Measurements from ENCODE around the gene CACNA1I. TPM values are rescaled to one million over a fixed set of nuclear protein-coding genes. Genes with fewer than 3 reads are reported as not detected.

CACNA1I gene
- total RNA-seq, 1 experiment from 2014 or later = 2.1 TPM

DNA sequence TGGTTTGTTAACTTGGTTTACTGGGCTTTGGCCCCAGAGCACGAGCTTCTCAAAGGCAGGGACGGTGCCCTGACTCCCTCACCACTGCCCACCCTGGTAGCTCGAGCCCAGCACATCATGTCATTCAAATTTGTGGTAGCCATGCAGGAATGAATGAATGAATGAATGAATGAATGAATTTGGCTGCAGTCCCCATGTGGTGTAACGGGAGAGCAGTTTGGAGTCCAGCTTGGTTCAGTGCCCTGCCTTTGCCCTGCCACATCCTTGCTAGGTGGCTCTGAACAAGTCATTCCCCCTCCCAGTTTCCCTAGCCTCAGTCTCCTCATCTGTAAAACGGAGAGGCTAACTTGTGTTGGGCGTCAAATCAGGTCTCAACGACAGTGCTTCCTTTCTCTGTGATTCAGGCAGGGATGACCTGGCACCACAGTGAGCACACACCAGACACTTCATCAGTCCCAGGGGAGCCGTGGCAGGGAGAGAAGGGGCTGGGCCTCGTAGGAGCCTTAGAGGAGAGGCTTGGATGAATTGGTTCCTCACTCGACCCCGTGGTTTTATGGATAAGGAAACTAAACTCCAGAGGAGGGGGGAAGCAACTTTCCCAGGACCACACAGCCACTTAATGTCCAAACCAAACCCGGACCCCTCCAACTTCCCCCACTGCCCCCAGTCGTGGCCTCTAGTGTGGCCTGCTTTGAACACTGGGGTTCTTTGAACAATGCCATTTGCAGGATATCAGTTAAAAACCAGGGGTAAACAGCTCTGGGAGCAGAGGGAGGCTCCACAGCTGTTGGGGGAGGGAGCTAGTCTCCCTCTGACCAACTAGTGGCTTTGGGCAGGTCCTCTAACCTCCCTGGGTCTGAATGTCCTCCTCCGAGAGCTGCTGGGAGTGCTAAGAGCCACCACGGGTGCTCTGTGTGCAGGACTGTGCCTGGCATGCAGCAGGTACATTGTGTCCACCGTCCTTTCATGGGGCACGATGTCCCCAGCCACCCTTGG is 86.2 kb downstream of the CACNA1I start:
- CTCF ChIA-PET = interaction anchor here (1.0 to 2.8 kb wide), 5 partner anchors 31 to 151 kb away, joined by 3 to 15 read pairs (median 4); no protein-coding TSS in a partner anchor
- POLR2A ChIA-PET = no interaction called here
- no peaks in the 10 kb centered on the region for H3K9me3 Mint-ChIP-seq
- H3K36me3 Mint-ChIP-seq = no peaks in the 10 kb centered on the region
- TF ChIP-seq NR1H2 (CRISPR knock-in tag; IDR thresholded peaks at IDR 0.05) (no peak), TCF7 (CRISPR knock-in tag; IDR thresholded peaks at IDR 0.05; ENCODE audit: low read depth) (no peak), TP53 (CRISPR knock-in tag; IDR thresholded peaks at IDR 0.05) (no peak), ZNF232 (CRISPR knock-in tag; IDR thresholded peaks at IDR 0.05) (no peak)
- TF ChIP-seq, protein P1, sequence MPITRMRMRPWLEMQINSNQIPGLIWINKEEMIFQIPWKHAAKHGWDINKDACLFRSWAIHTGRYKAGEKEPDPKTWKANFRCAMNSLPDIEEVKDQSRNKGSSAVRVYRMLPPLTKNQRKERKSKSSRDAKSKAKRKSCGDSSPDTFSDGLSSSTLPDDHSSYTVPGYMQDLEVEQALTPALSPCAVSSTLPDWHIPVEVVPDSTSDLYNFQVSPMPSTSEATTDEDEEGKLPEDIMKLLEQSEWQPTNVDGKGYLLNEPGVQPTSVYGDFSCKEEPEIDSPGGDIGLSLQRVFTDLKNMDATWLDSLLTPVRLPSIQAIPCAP (CRISPR knock-in tag; IDR thresholded peaks at IDR 0.05) = no peak
- TF ChIP-seq, protein P2, sequence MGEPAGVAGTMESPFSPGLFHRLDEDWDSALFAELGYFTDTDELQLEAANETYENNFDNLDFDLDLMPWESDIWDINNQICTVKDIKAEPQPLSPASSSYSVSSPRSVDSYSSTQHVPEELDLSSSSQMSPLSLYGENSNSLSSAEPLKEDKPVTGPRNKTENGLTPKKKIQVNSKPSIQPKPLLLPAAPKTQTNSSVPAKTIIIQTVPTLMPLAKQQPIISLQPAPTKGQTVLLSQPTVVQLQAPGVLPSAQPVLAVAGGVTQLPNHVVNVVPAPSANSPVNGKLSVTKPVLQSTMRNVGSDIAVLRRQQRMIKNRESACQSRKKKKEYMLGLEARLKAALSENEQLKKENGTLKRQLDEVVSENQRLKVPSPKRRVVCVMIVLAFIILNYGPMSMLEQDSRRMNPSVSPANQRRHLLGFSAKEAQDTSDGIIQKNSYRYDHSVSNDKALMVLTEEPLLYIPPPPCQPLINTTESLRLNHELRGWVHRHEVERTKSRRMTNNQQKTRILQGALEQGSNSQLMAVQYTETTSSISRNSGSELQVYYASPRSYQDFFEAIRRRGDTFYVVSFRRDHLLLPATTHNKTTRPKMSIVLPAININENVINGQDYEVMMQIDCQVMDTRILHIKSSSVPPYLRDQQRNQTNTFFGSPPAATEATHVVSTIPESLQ (CRISPR knock-in tag; IDR thresholded peaks at IDR 0.05) = no peak
- TF ChIP-seq, protein P3, sequence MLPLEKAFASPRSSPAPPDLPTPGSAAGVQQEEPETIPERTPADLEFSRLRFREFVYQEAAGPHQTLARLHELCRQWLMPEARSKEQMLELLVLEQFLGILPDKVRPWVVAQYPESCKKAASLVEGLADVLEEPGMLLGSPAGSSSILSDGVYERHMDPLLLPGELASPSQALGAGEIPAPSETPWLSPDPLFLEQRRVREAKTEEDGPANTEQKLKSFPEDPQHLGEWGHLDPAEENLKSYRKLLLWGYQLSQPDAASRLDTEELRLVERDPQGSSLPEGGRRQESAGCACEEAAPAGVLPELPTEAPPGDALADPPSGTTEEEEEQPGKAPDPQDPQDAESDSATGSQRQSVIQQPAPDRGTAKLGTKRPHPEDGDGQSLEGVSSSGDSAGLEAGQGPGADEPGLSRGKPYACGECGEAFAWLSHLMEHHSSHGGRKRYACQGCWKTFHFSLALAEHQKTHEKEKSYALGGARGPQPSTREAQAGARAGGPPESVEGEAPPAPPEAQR (CRISPR knock-in tag; IDR thresholded peaks at IDR 0.05) = no peak
- TF ChIP-seq, protein P4, sequence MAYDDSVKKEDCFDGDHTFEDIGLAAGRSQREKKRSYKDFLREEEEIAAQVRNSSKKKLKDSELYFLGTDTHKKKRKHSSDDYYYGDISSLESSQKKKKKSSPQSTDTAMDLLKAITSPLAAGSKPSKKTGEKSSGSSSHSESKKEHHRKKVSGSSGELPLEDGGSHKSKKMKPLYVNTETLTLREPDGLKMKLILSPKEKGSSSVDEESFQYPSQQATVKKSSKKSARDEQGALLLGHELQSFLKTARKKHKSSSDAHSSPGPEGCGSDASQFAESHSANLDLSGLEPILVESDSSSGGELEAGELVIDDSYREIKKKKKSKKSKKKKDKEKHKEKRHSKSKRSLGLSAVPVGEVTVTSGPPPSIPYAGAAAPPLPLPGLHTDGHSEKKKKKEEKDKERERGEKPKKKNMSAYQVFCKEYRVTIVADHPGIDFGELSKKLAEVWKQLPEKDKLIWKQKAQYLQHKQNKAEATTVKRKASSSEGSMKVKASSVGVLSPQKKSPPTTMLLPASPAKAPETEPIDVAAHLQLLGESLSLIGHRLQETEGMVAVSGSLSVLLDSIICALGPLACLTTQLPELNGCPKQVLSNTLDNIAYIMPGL (CRISPR knock-in tag; IDR thresholded peaks at IDR 0.05) = no peak
- TF ChIP-seq, protein P5, sequence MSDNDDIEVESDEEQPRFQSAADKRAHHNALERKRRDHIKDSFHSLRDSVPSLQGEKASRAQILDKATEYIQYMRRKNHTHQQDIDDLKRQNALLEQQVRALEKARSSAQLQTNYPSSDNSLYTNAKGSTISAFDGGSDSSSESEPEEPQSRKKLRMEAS (CRISPR knock-in tag; IDR thresholded peaks at IDR 0.05) = no peak
- TF ChIP-seq, protein P6, sequence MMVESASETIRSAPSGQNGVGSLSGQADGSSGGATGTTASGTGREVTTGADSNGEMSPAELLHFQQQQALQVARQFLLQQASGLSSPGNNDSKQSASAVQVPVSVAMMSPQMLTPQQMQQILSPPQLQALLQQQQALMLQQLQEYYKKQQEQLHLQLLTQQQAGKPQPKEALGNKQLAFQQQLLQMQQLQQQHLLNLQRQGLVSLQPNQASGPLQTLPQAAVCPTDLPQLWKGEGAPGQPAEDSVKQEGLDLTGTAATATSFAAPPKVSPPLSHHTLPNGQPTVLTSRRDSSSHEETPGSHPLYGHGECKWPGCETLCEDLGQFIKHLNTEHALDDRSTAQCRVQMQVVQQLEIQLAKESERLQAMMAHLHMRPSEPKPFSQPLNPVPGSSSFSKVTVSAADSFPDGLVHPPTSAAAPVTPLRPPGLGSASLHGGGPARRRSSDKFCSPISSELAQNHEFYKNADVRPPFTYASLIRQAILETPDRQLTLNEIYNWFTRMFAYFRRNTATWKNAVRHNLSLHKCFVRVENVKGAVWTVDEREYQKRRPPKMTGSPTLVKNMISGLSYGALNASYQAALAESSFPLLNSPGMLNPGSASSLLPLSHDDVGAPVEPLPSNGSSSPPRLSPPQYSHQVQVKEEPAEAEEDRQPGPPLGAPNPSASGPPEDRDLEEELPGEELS (CRISPR knock-in tag; IDR thresholded peaks at IDR 0.05) = no peak
- peaks cover 20% of the 10 kb centered on the region for H3K27me3 Mint-ChIP-seq (ENCODE audit: low read depth)
- H3K4me3 Mint-ChIP-seq = no peak overlapping the region
- DNase-seq (ENCODE audit: low spot score) (no peak), ATAC-seq (no peak)
- no peak overlapping the region for H3K27ac Mint-ChIP-seq
- H3K4me1 Mint-ChIP-seq = 0 out of 2 replicates have a peak, but pooled peaks cover 7% of the 10 kb centered on the region

DNA sequence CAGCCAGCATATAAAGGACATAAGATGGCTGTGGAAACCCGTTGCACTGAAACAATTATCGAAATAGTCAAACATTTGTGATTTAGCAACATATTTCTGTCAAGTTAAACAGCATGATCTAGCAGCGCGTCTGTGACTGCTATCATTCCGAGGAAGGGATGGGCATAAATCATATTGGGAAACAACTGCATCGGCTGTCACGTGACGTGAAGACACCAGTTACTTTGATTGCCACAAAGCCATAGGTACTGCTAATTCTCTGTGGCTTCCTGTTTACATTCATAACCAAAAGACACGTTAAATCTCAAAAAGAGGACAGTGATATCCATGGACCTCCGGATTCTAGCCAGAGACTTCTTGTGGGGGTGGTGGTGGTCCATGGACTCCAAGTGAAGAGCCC is 87.8 kb downstream of the CACNA1I start:
- CTCF ChIA-PET = no interaction called here
- ATAC-seq (no peak), DNase-seq (ENCODE audit: low spot score) (no peak)
- Mint-ChIP-seq H3K27me3 (ENCODE audit: low read depth) (peaks cover 29% of the 10 kb centered on the region), H3K4me1 (peaks cover 15% of the 10 kb centered on the region), H3K4me3 (no peak overlapping the region), H3K9me3 (no peaks in the 10 kb centered on the region), H3K36me3 (no peaks in the 10 kb centered on the region), H3K27ac (no peak overlapping the region)
- POLR2A ChIA-PET = no interaction called here
- TF ChIP-seq, protein P7, sequence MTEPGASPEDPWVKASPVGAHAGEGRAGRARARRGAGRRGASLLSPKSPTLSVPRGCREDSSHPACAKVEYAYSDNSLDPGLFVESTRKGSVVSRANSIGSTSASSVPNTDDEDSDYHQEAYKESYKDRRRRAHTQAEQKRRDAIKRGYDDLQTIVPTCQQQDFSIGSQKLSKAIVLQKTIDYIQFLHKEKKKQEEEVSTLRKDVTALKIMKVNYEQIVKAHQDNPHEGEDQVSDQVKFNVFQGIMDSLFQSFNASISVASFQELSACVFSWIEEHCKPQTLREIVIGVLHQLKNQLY (CRISPR knock-in tag; IDR thresholded peaks at IDR 0.05) = no peak
- TF ChIP-seq CBFB (CRISPR knock-in tag; IDR thresholded peaks at IDR 0.05; ENCODE audit: low read depth) = no peak
- no peak for TF ChIP-seq FOXJ3 (CRISPR knock-in tag; IDR thresholded peaks at IDR 0.05; ENCODE audit: borderline replicate concordance)
- no peak for TF ChIP-seq GABPB1 (CRISPR knock-in tag; IDR thresholded peaks at IDR 0.05)
- no peak for TF ChIP-seq ZNF219 (CRISPR knock-in tag; IDR thresholded peaks at IDR 0.05; ENCODE audit: borderline replicate concordance)
- TF ChIP-seq HMGA2 (CRISPR knock-in tag; IDR thresholded peaks at IDR 0.05) = no peak
- TF ChIP-seq IRF2 (CRISPR knock-in tag; IDR thresholded peaks at IDR 0.05; ENCODE audit: borderline replicate concordance, low read depth) = no peak
